Osteocyte (in vitro differentiated cells): ENCODE data around the gene EPS8L3. TPM values are rescaled to one million over a fixed set of nuclear protein-coding genes. Genes with fewer than 3 reads are reported as not detected.
A peak's percentile ranks its signal among the peaks of the same experiment; 100 is the strongest.
"Not testable (repeated sequence)": the region's sequence is repeated elsewhere in the genome, so short reads cannot be mapped to it uniquely, and the experiment has no call there.

Experiments used
- DNase-seq: peaks from one replicate; pipeline ENCODE4 v3.0.0; 2021; ENCODE audit warnings: mixed read lengths; ENCODE audit not compliant: unreplicated experiment; ENCODE audit errors: extremely low spot score
- H3K27ac Mint-ChIP-seq: one replicate; pipeline ENCODE4 v1.8.0; 2021; ENCODE audit warnings: mild to moderate bottlenecking, mixed read lengths; ENCODE audit not compliant: unreplicated experiment
- H3K27me3 Mint-ChIP-seq: one replicate; pipeline ENCODE4 v1.8.0; 2021; ENCODE audit warnings: mixed read lengths; ENCODE audit not compliant: unreplicated experiment
- H3K36me3 Mint-ChIP-seq: one replicate; pipeline ENCODE4 v1.8.0; 2021; ENCODE audit warnings: mixed read lengths; ENCODE audit not compliant: unreplicated experiment
- H3K4me1 Mint-ChIP-seq: one replicate; pipeline ENCODE4 v1.8.0; 2021; ENCODE audit warnings: mixed read lengths; ENCODE audit not compliant: unreplicated experiment
- H3K4me3 Mint-ChIP-seq: one replicate; pipeline ENCODE4 v1.8.0; 2021; ENCODE audit warnings: mild to moderate bottlenecking, moderate library complexity, mixed read lengths; ENCODE audit not compliant: unreplicated experiment
- H3K9me3 Mint-ChIP-seq: one replicate; pipeline ENCODE4 v1.8.0; 2021; ENCODE audit warnings: mixed read lengths; ENCODE audit not compliant: unreplicated experiment
- total RNA-seq: library from RNA; stranded (reverse); gene quantifications from 2 replicates; pipeline ENCODE4 v1.2.1, GENCODE V29; 2021
- TF ChIP-seq, protein P1 (sequence below): fragments of 200-600 bp; sonication (generic); IDR thresholded peaks from 2 replicates; pipeline ENCODE4 v1.5.0; 2021; ENCODE audit warnings: antibody characterized with exemption, mild to moderate bottlenecking, moderate library complexity

Gene EPS8L3
- total RNA-seq, 1 donor from 2014 or later = not detected

DNA sequence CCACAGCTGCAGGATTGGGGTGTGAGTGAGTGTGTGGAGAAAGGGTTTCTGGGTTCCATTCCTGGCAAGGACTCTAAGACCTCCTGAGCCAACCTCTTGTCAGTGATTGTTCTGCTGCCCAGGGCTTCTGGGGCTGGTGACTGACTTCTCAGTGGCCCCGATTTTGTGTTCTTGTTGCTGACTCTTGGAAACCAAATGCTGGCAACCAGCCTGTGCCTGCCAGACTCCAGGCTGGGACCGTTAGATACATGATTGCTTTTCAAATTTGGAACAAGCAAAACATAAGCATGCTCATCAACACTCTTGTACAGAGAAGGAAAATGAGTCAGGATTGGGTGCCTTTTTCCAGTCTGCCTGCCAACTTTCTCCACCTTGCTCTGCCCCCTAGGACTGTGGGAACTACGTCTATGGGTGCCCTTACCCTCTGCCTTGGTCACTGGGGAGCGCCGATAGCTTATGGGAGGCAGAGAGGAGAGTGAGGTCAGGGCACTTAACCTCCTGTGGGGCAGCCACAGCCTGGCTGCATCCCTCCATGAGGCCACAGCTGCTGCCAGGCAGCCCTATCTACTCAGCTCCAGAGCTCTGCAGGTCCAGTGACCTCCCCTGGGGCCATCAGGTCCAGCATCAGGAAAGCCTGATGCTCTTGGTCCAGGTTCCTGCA, 39.3 kb upstream of the EPS8L3 start:
- TF ChIP-seq, protein P1, sequence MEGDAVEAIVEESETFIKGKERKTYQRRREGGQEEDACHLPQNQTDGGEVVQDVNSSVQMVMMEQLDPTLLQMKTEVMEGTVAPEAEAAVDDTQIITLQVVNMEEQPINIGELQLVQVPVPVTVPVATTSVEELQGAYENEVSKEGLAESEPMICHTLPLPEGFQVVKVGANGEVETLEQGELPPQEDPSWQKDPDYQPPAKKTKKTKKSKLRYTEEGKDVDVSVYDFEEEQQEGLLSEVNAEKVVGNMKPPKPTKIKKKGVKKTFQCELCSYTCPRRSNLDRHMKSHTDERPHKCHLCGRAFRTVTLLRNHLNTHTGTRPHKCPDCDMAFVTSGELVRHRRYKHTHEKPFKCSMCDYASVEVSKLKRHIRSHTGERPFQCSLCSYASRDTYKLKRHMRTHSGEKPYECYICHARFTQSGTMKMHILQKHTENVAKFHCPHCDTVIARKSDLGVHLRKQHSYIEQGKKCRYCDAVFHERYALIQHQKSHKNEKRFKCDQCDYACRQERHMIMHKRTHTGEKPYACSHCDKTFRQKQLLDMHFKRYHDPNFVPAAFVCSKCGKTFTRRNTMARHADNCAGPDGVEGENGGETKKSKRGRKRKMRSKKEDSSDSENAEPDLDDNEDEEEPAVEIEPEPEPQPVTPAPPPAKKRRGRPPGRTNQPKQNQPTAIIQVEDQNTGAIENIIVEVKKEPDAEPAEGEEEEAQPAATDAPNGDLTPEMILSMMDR = no peak
- Mint-ChIP-seq H3K27me3 (no peaks in the 10 kb centered on the region), H3K4me3 (no peak overlapping the region), H3K9me3 (no peaks in the 10 kb centered on the region), H3K36me3 (no peaks in the 10 kb centered on the region), H3K27ac (no peak overlapping the region), H3K4me1 (peaks cover 36% of the 10 kb centered on the region)
- no peak for DNase-seq

DNA sequence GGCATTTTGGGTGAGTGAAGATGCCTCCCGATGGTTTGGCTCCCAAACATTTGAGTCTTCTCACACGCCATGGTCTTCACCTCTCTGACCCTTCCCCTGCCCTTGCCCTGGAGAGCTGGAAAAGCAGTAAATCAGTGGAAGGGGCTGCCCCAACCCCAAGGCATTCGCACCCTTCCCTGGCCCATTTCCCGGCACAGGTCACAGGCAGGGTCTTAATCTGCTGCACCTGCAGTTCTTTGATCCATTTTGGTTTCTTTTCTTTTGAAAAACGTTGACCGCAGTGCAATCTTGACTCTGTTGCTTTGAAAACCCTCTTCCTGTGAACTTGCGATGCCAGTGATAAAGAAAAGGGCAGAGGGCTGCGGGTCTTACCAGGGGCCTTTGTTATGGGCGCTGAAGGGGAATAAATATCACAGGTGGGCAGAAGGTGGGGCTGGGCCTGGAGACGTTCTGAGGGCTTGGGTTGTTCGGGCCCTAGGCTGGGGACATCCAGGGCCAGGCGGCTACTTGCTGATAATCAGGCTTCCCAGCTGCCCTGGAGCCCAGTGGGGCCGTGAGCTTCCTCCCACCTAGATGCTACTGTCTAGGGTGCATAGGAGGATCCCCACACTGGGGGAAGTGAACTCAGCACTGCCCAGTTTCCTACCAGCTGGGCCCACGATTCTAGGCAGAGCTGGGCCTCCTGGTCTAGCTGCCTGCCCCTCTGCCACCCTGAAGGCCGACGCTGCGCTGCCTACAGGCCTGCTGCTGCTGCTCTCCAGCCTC, 38.6 kb upstream of the EPS8L3 start:
- TF ChIP-seq, protein P1 = no peak
- Mint-ChIP-seq H3K4me3 (no peak overlapping the region), H3K27ac (no peak overlapping the region), H3K4me1 (peaks cover 34% of the 10 kb centered on the region), H3K9me3 (no peaks in the 10 kb centered on the region), H3K36me3 (no peaks in the 10 kb centered on the region), H3K27me3 (no peaks in the 10 kb centered on the region)
- no peak for DNase-seq

DNA sequence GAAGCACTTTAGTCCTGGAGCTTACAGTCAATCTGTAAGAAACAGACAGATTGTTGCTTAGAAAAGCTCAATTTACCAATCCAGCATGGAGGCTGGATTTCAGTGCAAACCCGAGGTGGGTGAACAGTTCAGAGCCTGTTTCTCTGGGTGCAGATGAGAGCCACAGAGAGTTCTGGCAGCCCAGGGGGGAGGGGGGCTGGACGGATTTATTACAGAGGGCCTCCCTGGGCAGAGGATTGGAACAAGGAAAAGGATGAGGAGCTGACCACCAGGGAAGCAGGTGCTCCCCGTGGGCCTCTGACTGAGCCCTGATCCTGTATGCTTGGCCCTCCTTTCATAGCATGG, 38.0 kb upstream of the EPS8L3 start:
- no peak overlapping the region for H3K27ac Mint-ChIP-seq
- no peaks in the 10 kb centered on the region for H3K36me3 Mint-ChIP-seq
- no peaks in the 10 kb centered on the region for H3K9me3 Mint-ChIP-seq
- peaks cover 33% of the 10 kb centered on the region for H3K4me1 Mint-ChIP-seq
- TF ChIP-seq, protein P1 = no peak
- DNase-seq = no peak
- no peaks in the 10 kb centered on the region for H3K27me3 Mint-ChIP-seq
- no peak overlapping the region for H3K4me3 Mint-ChIP-seq

DNA sequence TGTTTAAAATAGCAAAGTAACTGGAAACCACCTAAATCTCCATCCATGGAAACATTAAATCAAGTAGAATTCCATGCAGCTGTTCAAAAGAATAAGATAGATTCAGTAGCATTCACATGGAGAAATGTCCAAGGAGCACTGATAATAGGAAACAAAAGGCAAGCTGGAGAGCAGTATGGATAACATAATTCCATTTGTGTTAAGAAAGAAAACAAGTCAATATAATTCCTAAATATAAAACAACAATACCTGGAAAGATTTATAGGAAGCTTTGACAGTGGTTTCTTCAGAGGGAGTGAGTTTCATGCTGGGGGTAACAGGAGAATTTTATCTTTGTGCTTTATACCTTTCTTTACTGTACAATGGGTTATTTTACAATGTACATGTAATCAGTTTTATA, 36.6 kb upstream of the EPS8L3 start:
- no peaks in the 10 kb centered on the region for H3K9me3 Mint-ChIP-seq
- no peak for DNase-seq

DNA sequence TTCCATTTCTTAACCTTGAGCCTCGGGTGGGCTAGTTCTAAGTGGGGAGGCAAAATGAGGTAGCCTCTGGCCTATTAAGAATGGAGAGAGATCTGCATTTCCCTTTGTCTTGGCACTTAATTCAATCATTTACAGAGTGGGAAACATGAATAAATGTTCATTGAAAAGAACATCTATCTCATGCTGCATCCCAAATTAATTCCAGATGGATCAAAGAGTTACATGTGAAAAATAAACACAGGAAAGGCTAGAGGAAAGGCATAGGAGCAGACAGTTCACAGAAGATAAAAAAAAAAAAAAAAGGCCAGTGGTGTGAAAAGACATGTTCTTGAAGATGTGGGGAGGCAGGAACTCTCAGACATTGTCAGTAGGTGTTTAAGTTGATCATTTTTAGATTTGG, 35.7 kb upstream of the EPS8L3 start:
- Mint-ChIP-seq H3K36me3 (no peaks in the 10 kb centered on the region), H3K27ac (no peak overlapping the region), H3K9me3 (no peaks in the 10 kb centered on the region), H3K4me3 (no peak overlapping the region), H3K27me3 (no peaks in the 10 kb centered on the region), H3K4me1 (peaks cover 30% of the 10 kb centered on the region)
- TF ChIP-seq, protein P1 = no peak
- no peak for DNase-seq

More for the DNA sequence above, 36.6 kb upstream of the EPS8L3 start:
- no peak overlapping the region for H3K4me3 Mint-ChIP-seq
- TF ChIP-seq, protein P1 = no peak
- no peak overlapping the region for H3K27ac Mint-ChIP-seq
- H3K36me3 Mint-ChIP-seq = no peaks in the 10 kb centered on the region
- peaks cover 31% of the 10 kb centered on the region for H3K4me1 Mint-ChIP-seq
- no peaks in the 10 kb centered on the region for H3K27me3 Mint-ChIP-seq

DNA sequence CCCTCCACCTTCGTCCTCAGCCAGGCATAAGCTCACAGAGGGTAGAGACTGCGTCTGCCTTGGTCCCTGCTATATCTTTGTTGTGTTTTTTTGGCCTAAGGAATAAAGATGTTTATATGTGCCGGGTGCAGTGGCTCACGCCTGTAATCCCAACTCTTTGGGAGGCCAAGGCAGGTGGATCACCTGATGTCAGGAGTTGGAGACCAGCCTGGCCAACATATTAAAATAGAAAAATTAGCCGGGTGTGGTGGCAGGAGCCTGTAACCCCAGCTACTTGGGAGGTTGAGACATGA, 33.5 kb upstream of the EPS8L3 start:
- DNase-seq, H3K36me3 Mint-ChIP-seq, H3K4me3 Mint-ChIP-seq, H3K27me3 Mint-ChIP-seq, H3K9me3 Mint-ChIP-seq: not testable (repeated sequence)
- Mint-ChIP-seq H3K27ac (peak overlapping the region; percentile 45), H3K4me1 (peaks cover 32% of the 10 kb centered on the region)
